ENCODE data around the gene OCA2. TPM values are rescaled to one million over a fixed set of nuclear protein-coding genes. Genes with fewer than 3 reads are reported as not detected.
A peak's percentile ranks its signal among the peaks of the same experiment; 100 is the strongest.

Gene OCA2
- total and polyA plus RNA-seq, 12 donors: 0.13 to 0.44 (median 0.23) TPM; not detected in 7

GRCh38 chr15:27854601-27855000 is 244.5 kb downstream of the OCA2 start:
- no peak for DNase-seq
- Histone ChIP-seq H3K36me3 (replicated peaks in 1 of 2) (no peaks in the 10 kb centered on the region), H3K4me3 (no peak overlapping the region), H3K4me1 (replicated peaks in 1 of 2) (no peaks in the 10 kb centered on the region), H3K27me3 (no peaks in the 10 kb centered on the region), H3K9me3 (replicated peaks in 1 of 3) (no peaks in the 10 kb centered on the region), H3K27ac (no peak overlapping the region)
- WGBS, 4 donors: 82 to 89% (median 85%) methylated on average over 10 of the region's 10 CpGs
- intact Hi-C loops (cut with DNase I): no loop called here
- TF ChIP-seq, protein P1, sequence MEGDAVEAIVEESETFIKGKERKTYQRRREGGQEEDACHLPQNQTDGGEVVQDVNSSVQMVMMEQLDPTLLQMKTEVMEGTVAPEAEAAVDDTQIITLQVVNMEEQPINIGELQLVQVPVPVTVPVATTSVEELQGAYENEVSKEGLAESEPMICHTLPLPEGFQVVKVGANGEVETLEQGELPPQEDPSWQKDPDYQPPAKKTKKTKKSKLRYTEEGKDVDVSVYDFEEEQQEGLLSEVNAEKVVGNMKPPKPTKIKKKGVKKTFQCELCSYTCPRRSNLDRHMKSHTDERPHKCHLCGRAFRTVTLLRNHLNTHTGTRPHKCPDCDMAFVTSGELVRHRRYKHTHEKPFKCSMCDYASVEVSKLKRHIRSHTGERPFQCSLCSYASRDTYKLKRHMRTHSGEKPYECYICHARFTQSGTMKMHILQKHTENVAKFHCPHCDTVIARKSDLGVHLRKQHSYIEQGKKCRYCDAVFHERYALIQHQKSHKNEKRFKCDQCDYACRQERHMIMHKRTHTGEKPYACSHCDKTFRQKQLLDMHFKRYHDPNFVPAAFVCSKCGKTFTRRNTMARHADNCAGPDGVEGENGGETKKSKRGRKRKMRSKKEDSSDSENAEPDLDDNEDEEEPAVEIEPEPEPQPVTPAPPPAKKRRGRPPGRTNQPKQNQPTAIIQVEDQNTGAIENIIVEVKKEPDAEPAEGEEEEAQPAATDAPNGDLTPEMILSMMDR (IDR thresholded peaks at IDR 0.05): no peak
- no peak for TF ChIP-seq POLR2A (IDR thresholded peaks at IDR 0.05)

- no peaks in the 10 kb centered on the region for H3K27me3 ChIP-seq
- 87 to 92% (median 91%) methylated on average over 13 to 15 of the region's 15 CpGs for WGBS, 4 donors
- intact Hi-C loops (cut with DNase I): no loop called here
- no peak overlapping the region for H3K4me3 ChIP-seq
- DNase-seq: peak in 1 of 7 donors; percentile 23
- no peak overlapping the region for H3K27ac ChIP-seq
- H3K36me3 ChIP-seq (replicated peaks in 1 of 2): no peaks in the 10 kb centered on the region
- H3K9me3 ChIP-seq (replicated peaks in 1 of 3): no peaks in the 10 kb centered on the region
- no peak for TF ChIP-seq POLR2A (IDR thresholded peaks at IDR 0.05)
- TF ChIP-seq, protein P1 (IDR thresholded peaks at IDR 0.05): no peak
- no peaks in the 10 kb centered on the region for H3K4me1 ChIP-seq (replicated peaks in 1 of 2)
These were observed 245.3 kb downstream of the OCA2 start for GRCh38 chr15:27853624-27854455.

DNA sequence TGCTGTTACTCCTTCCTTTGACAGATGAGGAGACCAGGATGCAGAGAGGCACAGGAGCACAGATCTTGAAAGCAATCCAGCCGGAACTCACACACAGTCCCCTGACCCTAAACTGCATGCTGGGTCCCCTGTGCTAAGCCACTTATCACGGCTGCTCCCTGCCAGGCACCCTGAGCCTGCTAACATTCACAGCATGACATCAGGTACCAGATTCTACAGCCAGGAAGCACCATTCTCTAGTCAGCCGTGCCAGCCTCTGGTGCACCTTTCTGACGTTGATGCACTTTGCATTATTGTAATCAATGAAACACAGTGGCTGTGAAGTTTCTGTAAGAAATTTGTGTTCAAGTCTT is 247.3 kb downstream of the OCA2 start:
- Histone ChIP-seq H3K27ac (no peak overlapping the region), H3K36me3 (replicated peaks in 1 of 2) (no peaks in the 10 kb centered on the region), H3K27me3 (no peaks in the 10 kb centered on the region), H3K4me1 (replicated peaks in 1 of 2) (no peaks in the 10 kb centered on the region), H3K4me3 (no peak overlapping the region), H3K9me3 (replicated peaks in 1 of 3) (no peaks in the 10 kb centered on the region)
- TF ChIP-seq, protein P1 (IDR thresholded peaks at IDR 0.05): no peak
- no peak for TF ChIP-seq POLR2A (IDR thresholded peaks at IDR 0.05)
- 62 to 76% (median 68%) methylated on average over 3 to 4 of the region's 4 CpGs for WGBS, 4 donors
- intact Hi-C loops (cut with DNase I): no loop called here
- DNase-seq: peak in 1 of 7 donors; percentile 6

- DNase-seq: peak in 1 of 7 donors; percentile 6
- Histone ChIP-seq H3K4me3 (no peak overlapping the region), H3K9me3 (replicated peaks in 1 of 3) (no peaks in the 10 kb centered on the region), H3K27me3 (no peaks in the 10 kb centered on the region), H3K36me3 (replicated peaks in 1 of 2) (no peaks in the 10 kb centered on the region), H3K4me1 (replicated peaks in 1 of 2) (no peaks in the 10 kb centered on the region), H3K27ac (no peak overlapping the region)
- intact Hi-C loops (cut with DNase I): no loop called here
- no peak for TF ChIP-seq POLR2A (IDR thresholded peaks at IDR 0.05)
- WGBS, 4 donors: 73 to 84% (median 82%) methylated on average over 17 of the region's 17 CpGs
These were observed 247.9 kb downstream of the OCA2 start for GRCh38 chr15:27850981-27851857.
